Astrocyte (in vitro differentiated cells and primary cell): ENCODE measurements around the gene TOP2A. TPM values are rescaled to one million over a fixed set of nuclear protein-coding genes. Genes with fewer than 3 reads are reported as not detected.
A peak's percentile ranks its signal among the peaks of the same experiment; 100 is the strongest.

ENCODE experiments used
- DNase-seq: peaks from one replicate; pipeline ENCODE4 v3.0.0-alpha.2; 2010; ENCODE audit warnings: low read depth
- FAIRE-seq: peaks from 2 replicates; lab custom pipeline; 2011; peaks lifted over from hg19 to GRCh38; lab: Jason Lieb, UNC
- H2AFZ ChIP-seq: 2 replicates; pipeline ENCODE4 v1.6.0; 2012; ENCODE audit warnings: low read depth, low read length, inconsistent platforms
- H3K27ac ChIP-seq: 2 replicates; pipeline ENCODE4 v1.5.1; 2011; ENCODE audit warnings: low read depth, low read length, inconsistent platforms
- H3K27me3 ChIP-seq: 2 replicates; pipeline ENCODE4 v1.6.0; 2011; ENCODE audit warnings: low read length, inconsistent platforms; ENCODE audit not compliant: insufficient read depth
- H3K36me3 ChIP-seq: 2 replicates; pipeline ENCODE4 v1.5.1; 2011; ENCODE audit warnings: low read length, inconsistent platforms; ENCODE audit not compliant: insufficient read depth
- H3K4me1 ChIP-seq: 2 replicates; pipeline ENCODE4 v1.5.1; 2011; ENCODE audit warnings: low read length, inconsistent platforms; ENCODE audit not compliant: insufficient read depth
- H3K4me2 ChIP-seq: 2 replicates; pipeline ENCODE4 v1.6.0; 2012; ENCODE audit warnings: low read length, inconsistent platforms
- H3K4me3 ChIP-seq: 2 replicates; pipeline ENCODE4 v1.5.1; 2011; ENCODE audit warnings: low read depth, mild to moderate bottlenecking, low read length, inconsistent platforms; ENCODE audit not compliant: insufficient read depth
- H3K79me2 ChIP-seq: 2 replicates; pipeline ENCODE4 v1.6.0; 2012; ENCODE audit warnings: mild to moderate bottlenecking, low read length, inconsistent platforms; ENCODE audit not compliant: insufficient read depth
- H3K9ac ChIP-seq: 2 replicates; pipeline ENCODE4 v1.6.0; 2012; ENCODE audit warnings: mild to moderate bottlenecking, low read length, inconsistent platforms
- H3K9me3 ChIP-seq: 2 replicates; pipeline ENCODE4 v1.5.1; 2012; ENCODE audit warnings: low read depth, mild to moderate bottlenecking, low read length, inconsistent platforms; ENCODE audit not compliant: insufficient read depth
- H4K20me1 ChIP-seq: 2 replicates; pipeline ENCODE4 v1.6.0; 2012; ENCODE audit warnings: low read length, inconsistent platforms; ENCODE audit not compliant: insufficient read depth
- H3K27ac Mint-ChIP-seq: one replicate; pipeline ENCODE4 v1.8.0; 2021; ENCODE audit warnings: mild to moderate bottlenecking, mixed read lengths; ENCODE audit not compliant: unreplicated experiment
- H3K27me3 Mint-ChIP-seq: one replicate; pipeline ENCODE4 v1.8.0; 2021; ENCODE audit warnings: low read depth, mixed read lengths; ENCODE audit not compliant: unreplicated experiment
- H3K36me3 Mint-ChIP-seq: one replicate; pipeline ENCODE4 v1.8.0; 2021; ENCODE audit warnings: low read depth, mixed read lengths; ENCODE audit not compliant: unreplicated experiment
- H3K4me1 Mint-ChIP-seq: one replicate; pipeline ENCODE4 v1.8.0; 2021; ENCODE audit warnings: low read depth, mixed read lengths; ENCODE audit not compliant: unreplicated experiment
- H3K4me3 Mint-ChIP-seq: one replicate; pipeline ENCODE4 v1.8.0; 2021; ENCODE audit warnings: mild to moderate bottlenecking, moderate library complexity, mixed read lengths; ENCODE audit not compliant: unreplicated experiment
- H3K9me3 Mint-ChIP-seq: one replicate; pipeline ENCODE4 v1.8.0; 2021; ENCODE audit warnings: mild to moderate bottlenecking, mixed read lengths; ENCODE audit not compliant: unreplicated experiment
- CTCF ChIP-seq: IDR thresholded peaks from 2 replicates; pipeline ENCODE4 v1.5.1; 2011; ENCODE audit warnings: low read depth, mild to moderate bottlenecking, inconsistent platforms, low read length, moderate library complexity; ENCODE audit not compliant: insufficient read depth
- EZH2 ChIP-seq: IDR thresholded peaks from 2 replicates; pipeline ENCODE4 v1.6.1; 2012; ENCODE audit warnings: mild to moderate bottlenecking, low read length, inconsistent platforms; ENCODE audit not compliant: insufficient read depth
- total RNA-seq: library from RNA; stranded (reverse); gene quantifications from 2 replicates; pipeline ENCODE4 v1.2.1, GENCODE V29; 2021

TOP2A gene
- total RNA-seq, 1 donor from 2014 or later: 12.6 TPM

- H3K9me3 ChIP-seq: no peaks in the 10 kb centered on the region
- peaks cover 18% of the 10 kb centered on the region for H3K4me1 Mint-ChIP-seq
- no peak for DNase-seq
Measured at GRCh38 chr17:40355123-40355803, 62.4 kb downstream of the TOP2A start.

DNA sequence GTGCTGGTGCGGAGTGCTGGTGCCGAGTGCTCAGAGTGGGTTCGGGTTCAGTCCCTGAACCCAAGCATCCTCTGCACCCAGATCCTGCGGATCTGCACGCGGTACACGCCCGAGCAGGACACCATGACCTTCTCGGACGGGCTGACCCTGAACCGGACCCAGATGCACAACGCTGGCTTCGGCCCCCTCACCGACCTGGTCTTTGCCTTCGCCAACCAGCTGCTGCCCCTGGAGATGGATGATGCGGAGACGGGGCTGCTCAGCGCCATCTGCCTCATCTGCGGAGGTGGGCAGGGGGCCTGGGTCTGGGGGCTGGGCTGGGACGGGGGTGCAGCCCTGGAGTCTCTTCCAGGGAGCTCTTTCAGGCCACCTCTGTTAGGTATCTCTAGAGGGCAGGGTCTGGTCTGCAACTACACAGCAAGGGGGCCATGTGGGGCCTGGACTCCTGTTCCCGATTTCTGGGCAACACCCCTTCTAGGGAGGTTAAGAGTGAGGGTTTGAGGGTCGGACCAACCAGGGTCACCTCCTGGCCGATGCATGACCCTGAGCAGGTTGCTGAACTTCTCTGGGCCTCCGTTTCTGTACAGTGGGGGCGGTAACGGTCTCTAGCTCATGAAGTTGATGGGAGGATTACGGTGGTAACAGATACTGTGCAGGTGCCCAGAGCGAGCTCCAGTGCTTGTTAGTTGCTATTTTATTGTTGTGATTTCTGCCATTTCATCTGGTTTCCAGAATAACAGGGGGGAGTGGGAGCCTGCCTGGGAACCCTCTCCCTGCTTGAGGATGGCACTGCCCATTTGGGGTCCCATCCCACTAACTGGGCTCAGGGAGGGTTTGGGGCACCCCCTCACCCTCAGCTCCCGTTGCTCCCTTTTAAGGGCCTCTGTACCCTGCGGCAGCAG lies 63.2 kb downstream of the TOP2A start:
- Histone ChIP-seq H2AFZ (no peak overlapping the region), H3K27ac (no peak overlapping the region), H3K9ac (no peak overlapping the region), H3K27me3 (no peaks in the 10 kb centered on the region), H3K4me2 (no peak overlapping the region), H3K4me1 (peaks cover 13% of the 10 kb centered on the region), H3K9me3 (no peaks in the 10 kb centered on the region), H4K20me1 (peaks cover 54% of the 10 kb centered on the region), H3K4me3 (no peak overlapping the region), H3K79me2 (peaks cover 17% of the 10 kb centered on the region), H3K36me3 (peaks cover 24% of the 10 kb centered on the region)
- no peak overlapping the region for H3K4me3 Mint-ChIP-seq
- DNase-seq: no peak
- no peaks in the 10 kb centered on the region for H3K9me3 Mint-ChIP-seq
- peaks cover 22% of the 10 kb centered on the region for H3K4me1 Mint-ChIP-seq
- peaks cover 15% of the 10 kb centered on the region for H3K36me3 Mint-ChIP-seq
- FAIRE-seq: no peak
- no peak overlapping the region for H3K27ac Mint-ChIP-seq
- no peaks in the 10 kb centered on the region for H3K27me3 Mint-ChIP-seq
- no peak for TF ChIP-seq CTCF
- no peak for TF ChIP-seq EZH2

More at GRCh38 chr17:40355123-40355803, 62.4 kb downstream of the TOP2A start:
- Mint-ChIP-seq H3K27me3 (no peaks in the 10 kb centered on the region), H3K4me3 (no peak overlapping the region), H3K36me3 (peaks cover 11% of the 10 kb centered on the region), H3K27ac (peak overlapping the region; percentile 83), H3K9me3 (no peaks in the 10 kb centered on the region)
- TF ChIP-seq CTCF (peak; percentile 53), EZH2 (no peak)
- H3K36me3 ChIP-seq: peaks cover 18% of the 10 kb centered on the region
- no peak overlapping the region for H3K27ac ChIP-seq
- FAIRE-seq: no peak
- H2AFZ ChIP-seq: no peak overlapping the region
- H3K79me2 ChIP-seq: peaks cover 9% of the 10 kb centered on the region
- no peaks in the 10 kb centered on the region for H3K27me3 ChIP-seq
- no peak overlapping the region for H3K4me3 ChIP-seq
- no peak overlapping the region for H3K4me2 ChIP-seq
- H3K9ac ChIP-seq: no peak overlapping the region
- peaks cover 46% of the 10 kb centered on the region for H4K20me1 ChIP-seq
- H3K4me1 ChIP-seq: peaks cover 5% of the 10 kb centered on the region
